ENCODE results near the gene LAMB3. TPM values are rescaled to one million over a fixed set of nuclear protein-coding genes. Genes with fewer than 3 reads are reported as not detected.

The LAMB3 gene
- total RNA-seq, 5 donors from 2014 or later (not counting 1 experiment from before 2014, with no cell fraction given), result 0.25 to 1.2 (median 0.56) TPM

DNA sequence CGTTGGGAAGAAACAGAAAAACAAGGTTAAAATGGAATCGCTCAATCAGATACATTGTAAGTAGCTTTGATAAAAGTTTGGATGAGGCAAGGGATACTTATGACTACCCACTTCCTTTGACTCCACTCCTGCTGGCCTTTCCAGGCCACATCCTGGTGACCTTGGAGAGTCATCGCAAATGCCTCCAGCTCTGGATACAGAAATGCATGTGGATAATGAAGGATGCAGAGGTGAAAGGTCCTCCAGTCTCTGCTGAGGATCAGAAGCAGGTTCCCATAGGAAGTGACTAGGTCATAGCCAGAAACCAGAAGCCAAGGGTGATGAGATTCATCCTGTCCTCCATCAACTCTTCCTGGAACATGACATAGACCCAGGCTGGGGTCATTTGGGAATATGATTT, 74.9 kb downstream of the LAMB3 start:
- Mint-ChIP-seq H3K27ac (no peak overlapping the region), H3K9me3 (no peaks in the 10 kb centered on the region), H3K4me3 (no peak overlapping the region), H3K27me3 (peaks cover 5 to 9% of the 10 kb centered on the region in 2 donors), H3K36me3 (no peaks in the 10 kb centered on the region), H3K4me1 (no peaks in the 10 kb centered on the region)
- Histone ChIP-seq H3K4me3 (ENCODE audit: control insufficient read depth in 1 of 2, extremely low read depth in 1 of 2, low read length in 1 of 2) (no peak overlapping the region), H3K27ac (ENCODE audit: low read length) (no peak overlapping the region), H3K27me3 (replicated peaks in 1 of 2; ENCODE audit: control insufficient read depth in 2 of 2, extremely low read depth in 1 of 2, insufficient read depth in 2 of 2, low read length in 1 of 2) (peaks cover 6 to 10% of the 10 kb centered on the region in 2 experiments), H3K9me3 (no peaks in the 10 kb centered on the region), H3K36me3 (ENCODE audit: control insufficient read depth in 2 of 2, extremely low read depth in 1 of 2, insufficient read depth in 1 of 2, low read length in 1 of 2) (no peaks in the 10 kb centered on the region), H3K4me1 (ENCODE audit: control insufficient read depth in 1 of 2, extremely low read depth in 1 of 2, insufficient read depth in 2 of 2, low read length in 2 of 2) (no peaks in the 10 kb centered on the region)
- DNase-seq (no peak), ATAC-seq (replicated peaks in 1 of 4) (no peak)
- ChIA-PET CTCF (interaction anchor here (1.1 to 2.3 kb wide), 7 partner anchors 9 to 192 kb away, joined by 3 to 10 read pairs (median 5); no protein-coding TSS in a partner anchor), POLR2A (no interaction called here)
- no CpG with 5 or more reads among the region's 3 CpGs for WGBS (ENCODE audit: insufficient coverage)

DNA sequence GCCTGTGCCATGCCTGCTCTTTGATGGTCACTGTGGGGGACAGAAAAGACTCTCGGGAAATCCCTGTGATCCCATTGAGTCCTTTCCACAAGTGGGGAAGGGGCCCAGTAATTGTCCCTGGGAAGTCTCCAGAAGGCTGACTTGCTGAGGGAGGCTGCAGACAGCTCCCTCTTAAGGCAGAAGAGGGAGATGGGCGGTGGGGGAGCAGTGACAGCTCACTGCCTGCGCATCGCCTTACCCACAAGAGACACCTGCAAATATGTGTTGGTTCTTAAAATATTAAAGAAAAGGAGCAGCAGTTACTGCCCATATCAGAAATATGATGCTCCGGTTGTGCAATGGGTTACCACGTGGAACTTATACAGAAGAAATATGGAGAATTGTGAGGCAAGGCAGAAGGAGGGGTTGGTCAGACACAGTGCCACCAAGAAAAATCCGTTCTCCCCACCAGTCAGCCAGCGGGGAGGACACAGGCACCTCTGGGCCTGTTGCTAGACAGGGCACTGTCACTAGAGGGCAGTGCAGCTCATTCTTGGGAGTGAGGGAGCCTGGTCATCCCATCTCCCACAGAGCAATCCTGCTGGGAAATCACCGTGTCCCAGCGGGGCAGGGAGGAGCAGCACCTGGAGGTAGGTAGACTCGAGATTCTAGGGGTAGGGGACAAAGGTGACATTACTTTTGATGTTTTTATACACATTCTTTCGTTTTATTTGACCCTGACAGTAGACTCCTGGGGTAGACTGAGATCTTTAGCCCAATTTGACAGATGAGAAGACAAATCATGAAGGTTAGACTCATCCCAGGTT, 75.6 kb downstream of the LAMB3 start:
- H3K27me3 ChIP-seq (replicated peaks in 1 of 2; ENCODE audit: control insufficient read depth in 2 of 2, extremely low read depth in 1 of 2, insufficient read depth in 2 of 2, low read length in 1 of 2), result peaks cover 5 to 10% of the 10 kb centered on the region in 2 experiments
- H3K9me3 ChIP-seq, result no peaks in the 10 kb centered on the region
- Mint-ChIP-seq H3K27me3 (peaks cover 7 to 11% of the 10 kb centered on the region in 2 donors), H3K27ac (no peak overlapping the region), H3K9me3 (no peaks in the 10 kb centered on the region), H3K4me3 (no peak overlapping the region), H3K4me1 (no peaks in the 10 kb centered on the region), H3K36me3 (no peaks in the 10 kb centered on the region)
- WGBS (ENCODE audit: insufficient coverage), result 17% methylated on average over 3 of the region's 12 CpGs
- DNase-seq (peak; percentile 7 to 73 (median 43)), ATAC-seq (replicated peaks in 1 of 4) (peak; percentile 57 to 80 (median 78))
- H3K4me1 ChIP-seq (ENCODE audit: control insufficient read depth in 1 of 2, extremely low read depth in 1 of 2, insufficient read depth in 2 of 2, low read length in 2 of 2), result no peaks in the 10 kb centered on the region
- POLR2A ChIA-PET, result interaction anchor here in 1 of 2 donors (0.6 kb wide), 1 partner anchor 79 kb away, joined by 3 read pairs; no protein-coding TSS in a partner anchor
- no peaks in the 10 kb centered on the region for H3K36me3 ChIP-seq (ENCODE audit: control insufficient read depth in 2 of 2, extremely low read depth in 1 of 2, insufficient read depth in 1 of 2, low read length in 1 of 2)
- H3K4me3 ChIP-seq (ENCODE audit: control insufficient read depth in 1 of 2, extremely low read depth in 1 of 2, low read length in 1 of 2), result no peak overlapping the region
- CTCF ChIA-PET, result interaction anchor here (0.5 to 2.3 kb wide), 9 partner anchors 8 to 587 kb away, joined by 3 to 10 read pairs (median 4); no protein-coding TSS in a partner anchor
- no peak overlapping the region for H3K27ac ChIP-seq (ENCODE audit: low read length)

DNA sequence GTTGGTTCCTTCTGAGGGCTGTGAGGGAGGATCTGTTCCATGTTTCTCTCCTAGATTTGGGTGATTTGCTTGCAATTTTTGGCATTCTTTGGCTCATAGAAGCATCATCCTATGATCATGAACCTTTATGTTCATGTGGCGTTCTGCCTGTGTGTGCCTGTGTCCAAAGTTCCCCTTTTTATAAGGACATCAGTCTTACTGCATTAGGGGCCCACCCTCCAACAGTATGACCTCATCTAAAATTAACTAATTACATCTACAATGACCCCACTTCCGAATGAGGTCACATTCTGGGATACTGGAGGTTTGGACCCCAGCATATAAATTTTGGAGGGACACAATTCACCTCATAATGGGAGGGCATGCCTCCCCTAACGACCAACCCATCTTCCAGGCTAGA, 81.5 kb downstream of the LAMB3 start:
- no peak for DNase-seq
- CTCF ChIA-PET, result interaction anchor here in 1 of 2 donors (0.8 to 1.6 kb wide), 2 partner anchors 9 to 248 kb away, joined by 3 to 6 read pairs; no protein-coding TSS in a partner anchor
- Histone ChIP-seq H3K27me3 (replicated peaks in 1 of 2; ENCODE audit: control insufficient read depth in 2 of 2, extremely low read depth in 1 of 2, insufficient read depth in 2 of 2, low read length in 1 of 2) (peaks cover 0 to 11% of the 10 kb centered on the region in 2 experiments), H3K36me3 (ENCODE audit: control insufficient read depth in 2 of 2, extremely low read depth in 1 of 2, insufficient read depth in 1 of 2, low read length in 1 of 2) (no peaks in the 10 kb centered on the region), H3K4me3 (ENCODE audit: control insufficient read depth in 1 of 2, extremely low read depth in 1 of 2, low read length in 1 of 2) (no peak overlapping the region), H3K27ac (ENCODE audit: low read length) (no peak overlapping the region), H3K4me1 (ENCODE audit: control insufficient read depth in 1 of 2, extremely low read depth in 1 of 2, insufficient read depth in 2 of 2, low read length in 2 of 2) (peaks cover 2 to 5% of the 10 kb centered on the region in 2 experiments), H3K9me3 (no peaks in the 10 kb centered on the region)
- peaks cover 23 to 24% of the 10 kb centered on the region in 2 donors for H3K27me3 Mint-ChIP-seq
- H3K4me3 Mint-ChIP-seq, result no peak overlapping the region
- H3K27ac Mint-ChIP-seq, result no peak overlapping the region
- POLR2A ChIA-PET, result no interaction called here
- no peak for ATAC-seq (replicated peaks in 1 of 4)
- WGBS (ENCODE audit: insufficient coverage), result no CpG with 5 or more reads among the region's 3 CpGs
- H3K4me1 Mint-ChIP-seq, result peaks cover 10 to 20% (median 10%) of the 10 kb centered on the region in 3 donors
- H3K9me3 Mint-ChIP-seq, result no peaks in the 10 kb centered on the region
- H3K36me3 Mint-ChIP-seq, result no peaks in the 10 kb centered on the region

DNA sequence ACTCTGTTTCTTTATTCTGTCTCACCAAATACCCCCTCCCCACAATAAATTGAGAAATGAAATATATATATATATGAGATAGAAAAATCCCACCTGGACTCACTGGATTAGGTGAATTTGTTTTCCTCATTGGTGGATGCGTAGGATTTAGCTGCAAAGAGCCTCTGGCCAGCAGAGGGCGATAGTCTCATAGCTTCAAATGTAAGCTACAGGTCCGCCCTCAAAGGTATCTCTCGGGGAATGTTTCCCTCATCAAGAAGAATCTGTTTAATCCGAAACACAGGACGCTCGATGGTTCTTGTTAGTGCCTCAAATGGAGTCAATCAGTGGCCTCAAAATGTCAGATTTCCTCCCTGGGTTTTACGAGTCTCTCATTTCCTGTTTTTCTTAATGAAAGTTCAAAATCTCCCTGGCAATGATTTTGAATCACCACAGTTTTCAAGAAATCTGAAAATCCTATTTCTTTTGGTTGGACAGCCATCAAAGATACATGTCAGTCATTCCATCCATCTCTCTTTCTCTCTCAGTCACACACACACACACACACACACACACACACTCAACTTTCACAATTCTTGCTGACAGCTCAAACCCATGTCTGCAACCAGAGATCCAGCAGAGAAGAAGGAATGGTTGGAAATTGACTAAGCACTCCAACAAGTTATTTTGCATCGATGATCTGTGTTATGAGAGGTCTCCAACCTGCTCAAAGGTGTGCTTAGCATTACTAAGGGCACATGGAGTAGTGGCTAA, 82.6 kb downstream of the LAMB3 start:
- Mint-ChIP-seq H3K4me3 (peak overlapping the region in 1 of 3 donors; percentile 32), H3K27me3 (peaks cover 24 to 31% of the 10 kb centered on the region in 2 donors), H3K27ac (peak overlapping the region in 1 of 2 donors; percentile 62), H3K36me3 (no peaks in the 10 kb centered on the region), H3K4me1 (peaks cover 10 to 21% (median 10%) of the 10 kb centered on the region in 3 donors), H3K9me3 (no peaks in the 10 kb centered on the region)
- POLR2A ChIA-PET, result no interaction called here
- H3K9me3 ChIP-seq, result no peaks in the 10 kb centered on the region
- no peaks in the 10 kb centered on the region for H3K36me3 ChIP-seq (ENCODE audit: control insufficient read depth in 2 of 2, extremely low read depth in 1 of 2, insufficient read depth in 1 of 2, low read length in 1 of 2)
- 8% methylated on average over 7 of the region's 9 CpGs for WGBS (ENCODE audit: insufficient coverage)
- peaks cover 2 to 6% of the 10 kb centered on the region in 2 experiments for H3K4me1 ChIP-seq (ENCODE audit: control insufficient read depth in 1 of 2, extremely low read depth in 1 of 2, insufficient read depth in 2 of 2, low read length in 2 of 2)
- H3K27me3 ChIP-seq (replicated peaks in 1 of 2; ENCODE audit: control insufficient read depth in 2 of 2, extremely low read depth in 1 of 2, insufficient read depth in 2 of 2, low read length in 1 of 2), result peaks cover 0 to 22% of the 10 kb centered on the region in 2 experiments
- CTCF ChIA-PET, result interaction anchor here (0.6 to 1.6 kb wide), 23 partner anchors 8 to 249 kb away, joined by 3 to 10 read pairs (median 4); partner anchors contain the start of genes CAMK1G (in 2 of the 2) and TRAF3IP3 (in 2 of the 2)
- DNase-seq (peak; percentile 40 to 87 (median 64)), ATAC-seq (replicated peaks in 1 of 4) (peak; percentile 57 to 81 (median 66))
- no peak overlapping the region for H3K27ac ChIP-seq (ENCODE audit: low read length)
- H3K4me3 ChIP-seq (ENCODE audit: control insufficient read depth in 1 of 2, extremely low read depth in 1 of 2, low read length in 1 of 2), result no peak overlapping the region

DNA sequence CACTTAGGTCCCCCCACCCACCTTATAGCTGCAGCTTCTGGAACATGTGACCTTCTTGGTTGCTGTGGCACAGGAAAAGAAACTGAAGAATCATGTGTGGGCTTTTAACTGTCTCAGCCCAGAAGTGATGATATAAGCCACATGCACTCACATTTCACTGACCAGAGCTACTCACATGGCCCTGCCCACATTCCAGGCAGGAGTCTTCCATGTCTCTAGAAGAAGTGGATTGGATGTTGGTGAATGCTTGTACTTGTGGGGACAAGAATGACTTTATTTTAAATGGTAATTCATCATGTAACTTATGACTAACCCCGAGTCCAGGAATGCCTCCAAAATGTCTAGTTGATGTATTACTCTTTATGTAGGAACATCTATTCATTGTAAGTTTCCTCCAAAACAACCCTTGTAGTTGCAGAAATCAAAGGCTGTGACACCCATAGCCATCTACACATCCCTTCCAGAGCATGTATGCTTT, 84.5 kb downstream of the LAMB3 start:
- H3K27ac ChIP-seq (ENCODE audit: low read length), result no peak overlapping the region
- H3K36me3 ChIP-seq (ENCODE audit: control insufficient read depth in 2 of 2, extremely low read depth in 1 of 2, insufficient read depth in 1 of 2, low read length in 1 of 2), result no peaks in the 10 kb centered on the region
- no peaks in the 10 kb centered on the region for H3K36me3 Mint-ChIP-seq
- WGBS (ENCODE audit: insufficient coverage), result no CpG with 5 or more reads among the region's 1 CpG
- ATAC-seq (replicated peaks in 1 of 4) (no peak), DNase-seq (no peak)
- peaks cover 2 to 6% of the 10 kb centered on the region in 2 experiments for H3K4me1 ChIP-seq (ENCODE audit: control insufficient read depth in 1 of 2, extremely low read depth in 1 of 2, insufficient read depth in 2 of 2, low read length in 2 of 2)
- no peak overlapping the region for H3K4me3 ChIP-seq (ENCODE audit: control insufficient read depth in 1 of 2, extremely low read depth in 1 of 2, low read length in 1 of 2)
- H3K27me3 ChIP-seq (replicated peaks in 1 of 2; ENCODE audit: control insufficient read depth in 2 of 2, extremely low read depth in 1 of 2, insufficient read depth in 2 of 2, low read length in 1 of 2), result peaks cover 0 to 37% of the 10 kb centered on the region in 2 experiments
- no peaks in the 10 kb centered on the region for H3K9me3 Mint-ChIP-seq
- H3K4me3 Mint-ChIP-seq, result no peak overlapping the region
- no peak overlapping the region for H3K27ac Mint-ChIP-seq
- POLR2A ChIA-PET, result no interaction called here
- peaks cover 32 to 35% of the 10 kb centered on the region in 2 donors for H3K27me3 Mint-ChIP-seq
- H3K4me1 Mint-ChIP-seq, result peaks cover 10 to 21% (median 10%) of the 10 kb centered on the region in 3 donors
- CTCF ChIA-PET, result interaction anchor here (0.6 to 2.4 kb wide), 6 partner anchors 9 to 1162 kb away, joined by 3 to 10 read pairs (median 4); no protein-coding TSS in a partner anchor
- H3K9me3 ChIP-seq, result no peaks in the 10 kb centered on the region

All from T-cell (primary cell).